ENCODE data around the gene EXOC2. TPM values are rescaled to one million over a fixed set of nuclear protein-coding genes. Genes with fewer than 3 reads are reported as not detected.
"Not testable (repeated sequence)": the region's sequence is repeated elsewhere in the genome, so short reads cannot be mapped to it uniquely, and the experiment has no call there.

The EXOC2 gene
- total RNA-seq, 1 donor, result 19.8 TPM

GRCh38 chr6:674956-675355 lies 18.0 kb downstream of the EXOC2 start:
- no peaks in the 10 kb centered on the region for H3K9me3 ChIP-seq (ENCODE audit: low read depth, low read length)
- H3K4me3 ChIP-seq (ENCODE audit: low read length), result no peak overlapping the region
- H3K27me3 ChIP-seq (ENCODE audit: insufficient read depth, low read length), result no peaks in the 10 kb centered on the region
- H3K4me1 ChIP-seq (ENCODE audit: insufficient read depth, low read length), result no peaks in the 10 kb centered on the region

GRCh38 chr6:674406-674805 lies 18.5 kb downstream of the EXOC2 start:
- Histone ChIP-seq H3K9me3 (ENCODE audit: low read depth, low read length) (no peaks in the 10 kb centered on the region), H3K4me1 (ENCODE audit: insufficient read depth, low read length) (no peaks in the 10 kb centered on the region), H3K4me3 (ENCODE audit: low read length) (no peak overlapping the region), H3K27me3 (ENCODE audit: insufficient read depth, low read length) (no peaks in the 10 kb centered on the region)

- Histone ChIP-seq H3K27me3 (ENCODE audit: insufficient read depth, low read length) (no peaks in the 10 kb centered on the region), H3K9me3 (ENCODE audit: low read depth, low read length) (no peaks in the 10 kb centered on the region), H3K4me3 (ENCODE audit: low read length) (no peak overlapping the region), H3K4me1 (ENCODE audit: insufficient read depth, low read length) (peaks cover 4% of the 10 kb centered on the region)
These were observed 25.5 kb downstream of the EXOC2 start for GRCh38 chr6:667253-667927.

GRCh38 chr6:665403-666267 lies 27.3 kb downstream of the EXOC2 start:
- Histone ChIP-seq H3K9me3 (ENCODE audit: low read depth, low read length) (no peaks in the 10 kb centered on the region), H3K4me3 (ENCODE audit: low read length) (no peak overlapping the region), H3K4me1 (ENCODE audit: insufficient read depth, low read length) (peaks cover 4% of the 10 kb centered on the region), H3K27me3 (ENCODE audit: insufficient read depth, low read length) (no peaks in the 10 kb centered on the region)

GRCh38 chr6:663788-664187 lies 29.2 kb downstream of the EXOC2 start:
- not testable (repeated sequence) for H3K9me3 ChIP-seq (ENCODE audit: low read depth, low read length); H3K4me1 ChIP-seq (ENCODE audit: insufficient read depth, low read length); H3K27me3 ChIP-seq (ENCODE audit: insufficient read depth, low read length); H3K4me3 ChIP-seq (ENCODE audit: low read length)

- no peaks in the 10 kb centered on the region for H3K27me3 ChIP-seq (ENCODE audit: insufficient read depth, low read length)
- no peaks in the 10 kb centered on the region for H3K9me3 ChIP-seq (ENCODE audit: low read depth, low read length)
- H3K4me1 ChIP-seq (ENCODE audit: insufficient read depth, low read length), result peaks cover 10% of the 10 kb centered on the region
- no peak overlapping the region for H3K4me3 ChIP-seq (ENCODE audit: low read length)
These were observed 33.0 kb downstream of the EXOC2 start for GRCh38 chr6:659716-660581.

- Histone ChIP-seq H3K27me3 (ENCODE audit: insufficient read depth, low read length) (no peaks in the 10 kb centered on the region), H3K4me1 (ENCODE audit: insufficient read depth, low read length) (peaks cover 10% of the 10 kb centered on the region), H3K4me3 (ENCODE audit: low read length) (no peak overlapping the region), H3K9me3 (ENCODE audit: low read depth, low read length) (no peaks in the 10 kb centered on the region)
These were observed 34.7 kb downstream of the EXOC2 start for GRCh38 chr6:658244-658643.

GRCh38 chr6:657743-658142 lies 35.2 kb downstream of the EXOC2 start:
- Histone ChIP-seq H3K4me1 (ENCODE audit: insufficient read depth, low read length) (peaks cover 8% of the 10 kb centered on the region), H3K4me3 (ENCODE audit: low read length) (no peak overlapping the region), H3K27me3 (ENCODE audit: insufficient read depth, low read length) (no peaks in the 10 kb centered on the region), H3K9me3 (ENCODE audit: low read depth, low read length) (no peaks in the 10 kb centered on the region)

- no peaks in the 10 kb centered on the region for H3K27me3 ChIP-seq (ENCODE audit: insufficient read depth, low read length)
- no peak within 1 kb of the TSS for H3K4me3 ChIP-seq (ENCODE audit: low read length)
- peaks cover 5% of the 10 kb centered on the region for H3K4me1 ChIP-seq (ENCODE audit: insufficient read depth, low read length)
- H3K9me3 ChIP-seq (ENCODE audit: low read depth, low read length), result no peaks in the 10 kb centered on the region
These were observed 36.3 kb downstream of the EXOC2 start, which contains the start of gene HUS1B for GRCh38 chr6:656460-657252. Gene HUS1B (minus strand): TSS chr6:657100. CDS start chr6:656944, 156 bp downstream.

GRCh38 chr6:654136-654535 lies 38.8 kb downstream of the EXOC2 start:
- Histone ChIP-seq H3K4me3 (ENCODE audit: low read length) (no peak overlapping the region), H3K27me3 (ENCODE audit: insufficient read depth, low read length) (no peaks in the 10 kb centered on the region), H3K4me1 (ENCODE audit: insufficient read depth, low read length) (no peaks in the 10 kb centered on the region), H3K9me3 (ENCODE audit: low read depth, low read length) (no peaks in the 10 kb centered on the region)

- Histone ChIP-seq H3K4me3 (ENCODE audit: low read length) (no peak overlapping the region), H3K27me3 (ENCODE audit: insufficient read depth, low read length) (no peaks in the 10 kb centered on the region), H3K9me3 (ENCODE audit: low read depth, low read length) (no peaks in the 10 kb centered on the region), H3K4me1 (ENCODE audit: insufficient read depth, low read length) (no peaks in the 10 kb centered on the region)
These were observed 40.1 kb downstream of the EXOC2 start for GRCh38 chr6:652865-653264.

- H3K4me1 ChIP-seq (ENCODE audit: insufficient read depth, low read length), result no peaks in the 10 kb centered on the region
- H3K4me3 ChIP-seq (ENCODE audit: low read length), result no peak overlapping the region
- no peaks in the 10 kb centered on the region for H3K9me3 ChIP-seq (ENCODE audit: low read depth, low read length)
- H3K27me3 ChIP-seq (ENCODE audit: insufficient read depth, low read length), result no peaks in the 10 kb centered on the region
These were observed 42.8 kb downstream of the EXOC2 start for GRCh38 chr6:650098-650497.

GRCh38 chr6:642805-643204 lies 50.1 kb downstream of the EXOC2 start:
- Histone ChIP-seq H3K9me3 (ENCODE audit: low read depth, low read length) (no peaks in the 10 kb centered on the region), H3K27me3 (ENCODE audit: insufficient read depth, low read length) (no peaks in the 10 kb centered on the region), H3K4me1 (ENCODE audit: insufficient read depth, low read length) (no peaks in the 10 kb centered on the region)

GRCh38 chr6:641225-641985 lies 51.5 kb downstream of the EXOC2 start:
- H3K4me1 ChIP-seq (ENCODE audit: insufficient read depth, low read length), result no peaks in the 10 kb centered on the region
- no peaks in the 10 kb centered on the region for H3K27me3 ChIP-seq (ENCODE audit: insufficient read depth, low read length)
- H3K4me3 ChIP-seq (ENCODE audit: low read length), result no peak overlapping the region
- H3K9me3 ChIP-seq (ENCODE audit: low read depth, low read length), result no peaks in the 10 kb centered on the region

More at GRCh38 chr6:642805-643204, 50.1 kb downstream of the EXOC2 start:
- H3K4me3 ChIP-seq (ENCODE audit: low read length), result no peak overlapping the region
